ENCODE results near the gene RASL11B.

Gene RASL11B

DNA sequence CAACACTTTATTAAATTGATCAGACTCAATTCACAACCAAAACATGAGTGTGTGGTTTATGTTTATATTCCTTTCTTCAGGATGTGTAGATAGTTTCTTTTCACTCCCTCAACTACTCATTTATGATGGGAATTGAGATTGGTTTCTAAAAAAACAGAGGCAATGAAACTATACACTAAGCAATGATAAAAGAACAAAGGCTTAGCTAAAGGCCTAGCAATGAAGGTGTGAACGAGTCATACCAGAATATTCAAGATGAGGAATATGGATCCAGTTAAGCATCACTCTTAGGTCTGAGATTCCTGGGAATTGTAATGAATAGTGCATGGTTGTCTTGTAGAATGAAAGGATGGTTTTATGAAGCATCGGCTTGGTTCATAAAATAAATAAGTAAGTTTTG lies 17.5 kb upstream of the RASL11B start:
- H3K4me2 ChIP-seq: peak overlapping the region; percentile 69; the same call in 1 of the 2 replicates

DNA sequence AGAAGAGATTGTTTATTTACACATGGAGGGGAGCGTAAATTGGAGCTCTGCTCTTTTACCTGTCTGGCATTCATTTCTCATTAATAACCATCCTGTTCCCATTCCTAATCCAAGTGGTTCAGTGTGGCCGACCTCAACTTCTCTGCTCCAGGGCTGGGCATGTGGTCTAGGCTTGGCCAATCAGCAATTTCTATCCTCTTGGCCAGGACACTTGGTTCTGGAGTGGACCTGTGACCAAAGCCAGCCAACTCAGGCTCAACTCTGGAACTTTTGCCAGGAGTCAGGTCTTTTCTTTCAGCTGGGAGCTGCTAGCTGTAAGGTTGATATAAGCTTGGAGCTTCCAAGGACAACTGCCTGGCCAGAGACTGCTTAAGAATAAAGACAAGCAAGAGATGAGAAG lies 15.6 kb upstream of the RASL11B start:
- no peak for TF ChIP-seq Cebpa-rat (IDR thresholded peaks at IDR 0.05)
- no peak overlapping the region for H3K4me2 ChIP-seq
- H4K20me1 ChIP-seq: no peaks in the 10 kb centered on the region
- no peaks in the 10 kb centered on the region for H3K9me3 ChIP-seq
- H3K4me3 ChIP-seq: no peak overlapping the region
- no peaks in the 10 kb centered on the region for H3K27me3 ChIP-seq
- H3K36me3 ChIP-seq: no peaks in the 10 kb centered on the region
- peaks cover 27% of the 10 kb centered on the region for H3K4me1 ChIP-seq
- H3K9ac ChIP-seq: no peak overlapping the region
- H3K27ac ChIP-seq: no peak overlapping the region

More for the DNA sequence above, 17.5 kb upstream of the RASL11B start:
- Histone ChIP-seq H3K4me1 (peaks cover 27% of the 10 kb centered on the region), H3K27me3 (no peaks in the 10 kb centered on the region), H3K27ac (peak overlapping the region; percentile 48; the same call in 1 of the 2 replicates), H3K9ac (no peak overlapping the region), H3K36me3 (no peaks in the 10 kb centered on the region), H3K9me3 (no peaks in the 10 kb centered on the region), H4K20me1 (no peaks in the 10 kb centered on the region), H3K4me3 (no peak overlapping the region)
- TF ChIP-seq Cebpa-rat (IDR thresholded peaks at IDR 0.05): no peak

DNA sequence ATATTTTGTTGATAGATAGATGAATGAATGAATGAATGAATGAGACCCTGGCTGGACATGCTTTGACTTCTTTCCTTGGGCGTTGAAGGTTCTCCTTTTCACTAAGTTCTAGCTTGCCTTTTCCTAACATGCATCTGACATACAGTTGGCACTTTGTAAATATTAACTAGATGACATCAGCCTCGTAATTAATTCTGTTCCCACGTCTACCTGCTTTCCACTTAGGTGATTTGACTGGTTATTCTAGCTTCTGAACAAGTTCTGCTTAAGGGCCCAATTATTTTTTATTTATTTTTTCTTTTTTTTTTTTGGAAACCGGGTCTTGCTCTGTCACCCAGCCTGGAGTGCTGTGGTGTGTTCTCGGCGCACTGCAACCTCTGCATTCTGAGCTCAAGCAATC lies 13.9 kb upstream of the RASL11B start:
- no peaks in the 10 kb centered on the region for H4K20me1 ChIP-seq
- no peak overlapping the region for H3K4me3 ChIP-seq
- no peak for TF ChIP-seq Cebpa-rat (IDR thresholded peaks at IDR 0.05)
- H3K27ac ChIP-seq: no peak overlapping the region
- H3K4me2 ChIP-seq: no peak overlapping the region
- H3K9me3 ChIP-seq: no peaks in the 10 kb centered on the region
- no peak overlapping the region for H3K9ac ChIP-seq
- H3K27me3 ChIP-seq: no peaks in the 10 kb centered on the region
- peaks cover 30% of the 10 kb centered on the region for H3K4me1 ChIP-seq
- H3K36me3 ChIP-seq: no peaks in the 10 kb centered on the region

- no peak for TF ChIP-seq Cebpa-rat (IDR thresholded peaks at IDR 0.05)
- Histone ChIP-seq H3K27ac (no peak overlapping the region), H3K4me3 (no peak overlapping the region), H3K27me3 (no peaks in the 10 kb centered on the region), H3K4me1 (peaks cover 41% of the 10 kb centered on the region), H3K9me3 (no peaks in the 10 kb centered on the region), H4K20me1 (no peaks in the 10 kb centered on the region), H3K4me2 (no peak overlapping the region), H3K36me3 (no peaks in the 10 kb centered on the region), H3K9ac (no peak overlapping the region)
These were observed 11.6 kb upstream of the RASL11B start for GRCh38 chr4:52850406-52851124.

DNA sequence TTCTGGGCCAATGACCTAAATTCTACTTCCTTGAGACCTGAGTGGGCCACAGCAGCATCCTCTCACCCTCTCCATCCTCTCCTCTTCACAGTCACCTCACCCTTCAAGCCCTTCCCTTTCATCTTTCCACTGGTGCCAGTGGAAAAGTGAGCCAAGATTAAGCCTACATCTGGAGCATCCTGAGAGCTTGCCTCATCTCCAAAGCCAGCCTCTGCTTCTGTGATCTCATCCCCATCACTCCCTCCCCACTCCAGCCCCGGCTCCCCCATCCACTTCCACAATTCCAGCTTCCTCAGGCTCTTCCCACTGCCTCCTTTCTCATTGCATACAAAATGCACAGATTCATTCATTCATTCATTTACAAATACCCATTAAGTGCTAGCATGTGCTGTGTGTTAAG lies 10.1 kb upstream of the RASL11B start:
- H3K9ac ChIP-seq: no peak overlapping the region
- H3K4me3 ChIP-seq: no peak overlapping the region
- H3K36me3 ChIP-seq: no peaks in the 10 kb centered on the region
- H3K4me2 ChIP-seq: peak overlapping the region; percentile 65
- no peak for TF ChIP-seq Cebpa-rat (IDR thresholded peaks at IDR 0.05)
- H3K27ac ChIP-seq: peak overlapping the region; percentile 67; the same call in 1 of the 2 replicates
- H3K27me3 ChIP-seq: no peaks in the 10 kb centered on the region
- H3K9me3 ChIP-seq: 0 out of 2 replicates have a peak, but pooled peaks cover 6% of the 10 kb centered on the region
- H3K4me1 ChIP-seq: peaks cover 41% of the 10 kb centered on the region
- no peaks in the 10 kb centered on the region for H4K20me1 ChIP-seq

- H4K20me1 ChIP-seq: no peaks in the 10 kb centered on the region
- H3K27me3 ChIP-seq: no peaks in the 10 kb centered on the region
- peaks cover 41% of the 10 kb centered on the region for H3K4me1 ChIP-seq
- no peaks in the 10 kb centered on the region for H3K36me3 ChIP-seq
- peak overlapping the region; percentile 65 for H3K4me2 ChIP-seq
- no peak overlapping the region for H3K4me3 ChIP-seq
- TF ChIP-seq Cebpa-rat (IDR thresholded peaks at IDR 0.05): no peak
- no peak overlapping the region for H3K9ac ChIP-seq
- H3K27ac ChIP-seq: peak overlapping the region; percentile 67
- peaks cover 12% of the 10 kb centered on the region for H3K9me3 ChIP-seq
These were observed 9.4 kb upstream of the RASL11B start for GRCh38 chr4:52852711-52853110.

DNA sequence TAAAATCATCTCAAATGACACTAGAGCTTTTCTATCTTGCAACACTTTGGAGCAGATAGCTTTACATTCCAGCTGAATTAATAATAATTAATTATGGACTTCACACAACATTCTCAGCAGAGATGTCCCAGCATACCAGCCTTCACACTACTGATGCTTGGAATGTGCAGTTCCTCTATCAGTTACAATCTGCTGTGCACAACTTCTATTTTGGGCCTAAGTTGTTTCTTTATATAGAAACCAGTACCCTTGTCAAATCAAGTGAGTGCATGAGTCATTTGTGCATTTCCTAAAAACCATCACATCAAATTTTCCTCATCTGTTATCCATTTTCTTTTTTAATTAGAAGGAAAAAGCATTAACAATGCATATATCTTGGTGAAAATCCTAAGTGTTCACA lies 8.8 kb upstream of the RASL11B start:
- H3K4me2 ChIP-seq: peak overlapping the region; percentile 65
- no peaks in the 10 kb centered on the region for H3K27me3 ChIP-seq
- TF ChIP-seq Cebpa-rat (IDR thresholded peaks at IDR 0.05): no peak
- peak overlapping the region; percentile 67 for H3K27ac ChIP-seq
- peaks cover 41% of the 10 kb centered on the region for H3K4me1 ChIP-seq
- H3K36me3 ChIP-seq: no peaks in the 10 kb centered on the region
- no peak overlapping the region for H3K9ac ChIP-seq
- H4K20me1 ChIP-seq: no peaks in the 10 kb centered on the region
- peaks cover 19% of the 10 kb centered on the region for H3K9me3 ChIP-seq
- H3K4me3 ChIP-seq: no peak overlapping the region

DNA sequence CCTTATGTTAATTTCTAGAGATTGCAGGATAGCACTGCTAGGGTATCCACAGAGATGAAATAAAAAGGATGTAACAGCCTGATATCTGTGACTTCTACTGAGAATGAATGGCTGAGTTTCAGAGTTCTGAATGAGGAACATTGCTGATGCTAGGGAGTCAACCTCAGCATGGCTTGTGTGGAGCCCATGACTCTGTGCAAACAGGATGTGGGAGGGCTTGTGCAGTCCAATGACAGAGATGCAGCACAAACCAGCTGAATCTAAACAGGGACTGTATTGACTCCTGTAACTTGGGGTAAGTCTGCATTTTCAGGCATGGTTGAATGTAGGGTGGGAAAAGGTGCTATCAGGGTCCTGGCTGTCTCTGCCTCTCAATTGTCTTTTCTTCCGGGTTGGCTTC lies 5.3 kb upstream of the RASL11B start:
- Histone ChIP-seq H3K4me2 (no peak overlapping the region), H4K20me1 (no peaks in the 10 kb centered on the region), H3K4me3 (no peak overlapping the region), H3K36me3 (no peaks in the 10 kb centered on the region), H3K9me3 (peaks cover 33% of the 10 kb centered on the region), H3K27me3 (peaks cover 24% of the 10 kb centered on the region), H3K4me1 (peaks cover 46% of the 10 kb centered on the region), H3K9ac (no peak overlapping the region), H3K27ac (no peak overlapping the region)
- TF ChIP-seq Cebpa-rat (IDR thresholded peaks at IDR 0.05): no peak

DNA sequence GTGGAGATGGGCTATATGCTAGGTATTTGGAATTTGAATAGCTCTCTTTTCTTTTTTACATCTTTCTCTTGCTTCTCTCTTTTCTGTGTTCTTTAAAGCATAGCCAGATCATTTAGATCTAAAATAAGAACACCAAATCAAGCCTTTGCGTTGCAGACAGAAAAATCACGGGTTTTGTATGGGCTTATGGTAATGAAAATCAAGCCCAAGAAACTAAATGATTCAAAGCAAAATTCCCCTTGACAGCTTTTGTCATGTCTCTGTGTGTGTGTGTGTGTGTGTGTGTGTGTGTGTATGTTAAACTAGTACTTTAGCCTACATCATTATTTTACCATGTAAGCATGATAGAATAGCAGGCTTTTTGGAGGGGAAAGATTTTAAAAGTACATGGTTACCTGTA lies 1.8 kb upstream of the RASL11B start:
- Histone ChIP-seq H3K27ac (no peak overlapping the region), H3K9me3 (peaks cover 47% of the 10 kb centered on the region), H4K20me1 (no peaks in the 10 kb centered on the region), H3K4me2 (no peak overlapping the region), H3K4me3 (no peak overlapping the region), H3K4me1 (peaks cover 19% of the 10 kb centered on the region), H3K27me3 (peaks cover 37% of the 10 kb centered on the region), H3K36me3 (peaks cover 2% of the 10 kb centered on the region; the same call in 1 of the 2 replicates), H3K9ac (no peak overlapping the region)
- no peak for TF ChIP-seq Cebpa-rat (IDR thresholded peaks at IDR 0.05)

DNA sequence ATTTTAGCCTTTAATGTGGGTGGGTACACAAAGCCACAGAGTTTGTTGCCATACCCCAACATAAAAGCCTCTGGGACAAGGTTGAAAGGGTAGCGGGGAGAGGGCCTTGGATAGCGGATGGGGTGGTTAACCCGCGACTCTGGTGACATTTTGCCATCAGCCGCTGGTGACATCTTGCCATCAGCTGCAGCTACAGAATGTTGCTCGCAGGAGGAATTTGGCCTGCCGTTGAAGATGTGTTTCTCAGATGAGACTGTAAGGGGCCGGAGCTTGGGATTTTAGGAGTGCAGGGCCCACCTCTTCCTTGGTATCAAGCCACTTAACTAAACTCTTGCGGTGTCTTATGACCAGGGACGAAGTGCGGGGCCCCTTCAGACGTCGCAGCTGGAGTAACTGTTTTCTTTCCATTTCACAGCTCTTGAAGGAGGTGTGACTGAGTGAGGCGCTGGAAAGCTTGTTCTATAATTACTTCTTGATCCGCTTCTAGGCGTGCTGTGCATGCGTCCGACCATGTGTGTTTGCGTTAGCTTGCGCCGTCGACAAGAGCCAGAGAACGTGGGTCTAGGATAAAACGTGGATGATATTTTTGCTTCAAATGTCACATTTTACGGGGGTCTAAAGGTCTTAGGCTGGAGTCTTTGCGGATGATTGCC lies 820 bp upstream of the RASL11B start:
- H4K20me1 ChIP-seq: no peaks in the 10 kb centered on the region
- no peak overlapping the region for H3K27ac ChIP-seq
- H3K27me3 ChIP-seq: peaks cover 37% of the 10 kb centered on the region
- peaks cover 16% of the 10 kb centered on the region for H3K4me1 ChIP-seq
- peaks cover 47% of the 10 kb centered on the region for H3K9me3 ChIP-seq
- H3K4me2 ChIP-seq: peak overlapping the region; percentile 95
- peak overlapping the region; percentile 69 for H3K4me3 ChIP-seq
- H3K36me3 ChIP-seq: peaks cover 7% of the 10 kb centered on the region; the same call in 1 of the 2 replicates
- no peak for TF ChIP-seq Cebpa-rat (IDR thresholded peaks at IDR 0.05)
- H3K9ac ChIP-seq: peak overlapping the region; percentile 70; the same call in 1 of the 2 replicates

All from BLaER1 (cell line).